ENCODE data around the gene MPND. TPM values are rescaled to one million over a fixed set of nuclear protein-coding genes. Genes with fewer than 3 reads are reported as not detected.
"Not testable (repeated sequence)": the region's sequence is repeated elsewhere in the genome, so short reads cannot be mapped to it uniquely, and the experiment has no call there.

Gene MPND
- total RNA-seq, 1 donor from 2014 or later = 6.6 TPM

DNA sequence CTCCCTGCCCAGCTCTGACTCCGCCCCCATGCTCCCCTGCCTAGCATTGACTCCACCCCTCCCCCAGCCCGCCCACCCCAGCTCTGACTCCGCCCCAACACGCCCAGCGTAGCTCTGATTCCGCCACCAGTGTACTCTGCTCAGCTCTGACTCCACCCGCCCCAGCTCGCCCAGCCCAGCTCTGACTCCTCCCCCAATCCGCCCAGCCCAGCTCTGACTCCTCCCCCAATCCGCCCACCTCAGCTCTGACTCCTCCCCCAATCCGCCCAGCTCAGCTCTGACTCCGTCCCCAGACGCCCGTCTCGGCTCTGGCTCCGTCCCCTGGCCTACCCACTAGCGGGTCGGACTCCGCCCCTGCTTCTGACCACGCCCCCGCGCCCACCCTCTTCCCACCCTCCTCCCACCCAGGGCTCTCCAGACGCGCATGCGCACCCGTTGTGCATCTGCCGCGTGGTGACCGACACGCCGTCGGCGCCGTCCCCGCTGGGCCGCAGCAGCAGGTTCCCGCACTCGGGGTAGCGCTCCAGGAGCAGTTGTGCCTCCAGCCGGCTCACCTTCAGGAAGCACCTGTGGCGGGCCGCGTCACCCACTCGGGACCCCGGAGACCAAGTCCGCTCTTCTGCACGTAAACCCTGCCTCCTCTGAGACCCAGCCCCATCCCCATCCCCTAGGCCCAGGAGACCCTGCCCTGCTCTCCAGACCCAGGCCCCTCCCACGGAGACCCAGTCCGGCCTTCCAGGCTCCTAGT lies 14.9 kb upstream of the MPND start:
- TF ChIP-seq, protein P1, sequence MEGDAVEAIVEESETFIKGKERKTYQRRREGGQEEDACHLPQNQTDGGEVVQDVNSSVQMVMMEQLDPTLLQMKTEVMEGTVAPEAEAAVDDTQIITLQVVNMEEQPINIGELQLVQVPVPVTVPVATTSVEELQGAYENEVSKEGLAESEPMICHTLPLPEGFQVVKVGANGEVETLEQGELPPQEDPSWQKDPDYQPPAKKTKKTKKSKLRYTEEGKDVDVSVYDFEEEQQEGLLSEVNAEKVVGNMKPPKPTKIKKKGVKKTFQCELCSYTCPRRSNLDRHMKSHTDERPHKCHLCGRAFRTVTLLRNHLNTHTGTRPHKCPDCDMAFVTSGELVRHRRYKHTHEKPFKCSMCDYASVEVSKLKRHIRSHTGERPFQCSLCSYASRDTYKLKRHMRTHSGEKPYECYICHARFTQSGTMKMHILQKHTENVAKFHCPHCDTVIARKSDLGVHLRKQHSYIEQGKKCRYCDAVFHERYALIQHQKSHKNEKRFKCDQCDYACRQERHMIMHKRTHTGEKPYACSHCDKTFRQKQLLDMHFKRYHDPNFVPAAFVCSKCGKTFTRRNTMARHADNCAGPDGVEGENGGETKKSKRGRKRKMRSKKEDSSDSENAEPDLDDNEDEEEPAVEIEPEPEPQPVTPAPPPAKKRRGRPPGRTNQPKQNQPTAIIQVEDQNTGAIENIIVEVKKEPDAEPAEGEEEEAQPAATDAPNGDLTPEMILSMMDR (IDR thresholded peaks at IDR 0.05; ENCODE audit: insufficient read depth, low read length, poor library complexity, severe bottlenecking) = no peak

DNA sequence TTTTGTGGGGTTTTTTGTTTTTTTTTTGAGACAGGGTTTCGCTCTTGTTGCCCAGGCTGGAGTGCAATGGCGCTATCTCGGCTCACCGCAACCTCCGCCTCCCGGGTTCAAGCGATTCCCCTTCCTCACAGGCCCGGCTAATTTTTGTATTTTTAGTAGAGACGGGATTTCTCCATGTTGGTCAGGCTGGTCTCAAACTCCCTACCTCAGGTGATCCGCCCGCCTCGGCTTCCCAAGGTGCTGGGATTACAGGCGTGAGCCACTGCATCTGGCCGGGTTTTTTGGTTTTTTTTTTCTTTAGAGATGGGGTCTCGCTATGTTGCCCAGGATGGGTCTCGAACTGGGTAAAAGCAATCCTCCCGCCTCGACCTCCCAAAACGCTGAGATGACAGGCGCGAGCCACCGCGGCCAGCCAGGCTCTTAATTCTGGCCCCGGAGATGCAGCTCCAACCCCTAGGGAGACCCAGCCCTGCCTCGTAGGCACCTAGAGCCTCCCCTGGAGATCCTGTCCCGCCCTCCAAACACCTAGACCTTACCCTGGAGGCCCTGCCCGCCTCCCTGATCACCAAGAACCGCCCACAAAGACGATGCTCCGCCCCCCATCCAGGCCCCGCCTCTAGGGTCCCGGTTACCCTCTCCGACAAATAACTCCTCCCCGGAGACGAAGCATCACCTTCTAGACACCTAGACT lies 14.2 kb upstream of the MPND start:
- not testable (repeated sequence) for H3K27me3 ChIP-seq (ENCODE audit: control insufficient read depth, insufficient read depth, low read length); DNase-seq (ENCODE audit: low read depth); H3K36me3 ChIP-seq (ENCODE audit: control insufficient read depth, insufficient read depth, low read length)
- H3K4me3 ChIP-seq (ENCODE audit: low read depth, low read length) = peak overlapping the region; percentile 64

More for the DNA sequence above, 14.9 kb upstream of the MPND start:
- Histone ChIP-seq H3K4me3 (ENCODE audit: low read depth, low read length) (peak overlapping the region; percentile 64), H3K27me3 (ENCODE audit: control insufficient read depth, insufficient read depth, low read length) (no peaks in the 10 kb centered on the region), H3K36me3 (ENCODE audit: control insufficient read depth, insufficient read depth, low read length) (peaks cover 1% of the 10 kb centered on the region)
- peak; percentile 37 for DNase-seq (ENCODE audit: low read depth)

DNA sequence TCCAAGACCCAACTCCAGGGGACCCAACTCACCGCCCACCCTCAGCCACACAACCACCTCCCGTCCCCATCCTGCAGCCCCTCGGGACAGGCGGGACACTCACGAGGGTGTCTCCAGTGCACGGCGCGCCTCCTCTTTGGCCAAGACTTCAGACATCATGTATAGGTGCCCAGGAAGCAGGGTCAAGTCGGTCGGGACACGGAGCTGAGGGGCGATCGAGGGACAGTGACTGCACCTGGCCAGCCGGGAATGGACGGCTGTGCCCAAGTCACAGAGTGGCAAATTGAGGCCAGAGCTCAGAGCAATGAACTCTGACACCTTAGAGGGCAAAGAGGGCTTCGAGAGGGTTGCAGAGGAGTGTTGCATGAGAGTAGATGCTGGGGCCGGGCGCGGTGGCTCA lies 13.5 kb upstream of the MPND start:
- DNase-seq (ENCODE audit: low read depth) = no peak
- Histone ChIP-seq H3K4me3 (ENCODE audit: low read depth, low read length) (no peak overlapping the region), H3K27me3 (ENCODE audit: control insufficient read depth, insufficient read depth, low read length) (no peaks in the 10 kb centered on the region), H3K36me3 (ENCODE audit: control insufficient read depth, insufficient read depth, low read length) (peaks cover 1% of the 10 kb centered on the region)
- TF ChIP-seq, protein P1 (IDR thresholded peaks at IDR 0.05; ENCODE audit: insufficient read depth, low read length, poor library complexity, severe bottlenecking) = no peak

DNA sequence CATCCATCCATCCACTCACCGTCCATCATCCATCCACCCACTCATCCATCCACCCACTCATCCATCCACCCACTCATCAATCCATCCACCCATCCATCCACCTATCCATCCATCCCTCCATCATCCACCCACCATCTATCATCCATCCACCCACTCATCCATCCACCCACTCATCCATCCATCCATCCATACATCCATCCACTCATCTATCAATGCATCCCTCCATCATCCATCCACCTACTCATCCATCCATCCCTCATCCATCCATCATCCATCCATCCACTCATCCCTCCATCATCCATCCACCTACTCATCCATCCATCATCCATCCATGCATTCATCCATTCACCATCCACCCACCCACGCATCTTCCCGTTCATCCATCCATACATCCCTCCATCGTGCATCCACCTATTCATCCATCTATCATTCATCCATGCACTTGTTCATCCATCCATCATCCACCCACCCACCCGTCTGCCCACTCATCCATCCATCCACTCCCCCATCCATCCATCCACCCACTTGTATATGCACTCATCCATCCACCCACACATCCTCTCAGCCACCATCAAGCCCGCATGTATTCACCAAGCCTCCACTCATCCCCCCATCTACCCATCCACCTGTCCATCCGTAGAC lies 8.3 kb upstream of the MPND start:
- DNase-seq (ENCODE audit: low read depth) = no peak
- Histone ChIP-seq H3K27me3 (ENCODE audit: control insufficient read depth, insufficient read depth, low read length) (no peaks in the 10 kb centered on the region), H3K4me3 (ENCODE audit: low read depth, low read length) (no peak overlapping the region), H3K36me3 (ENCODE audit: control insufficient read depth, insufficient read depth, low read length) (no peaks in the 10 kb centered on the region)
- TF ChIP-seq, protein P1 (IDR thresholded peaks at IDR 0.05; ENCODE audit: insufficient read depth, low read length, poor library complexity, severe bottlenecking) = no peak

DNA sequence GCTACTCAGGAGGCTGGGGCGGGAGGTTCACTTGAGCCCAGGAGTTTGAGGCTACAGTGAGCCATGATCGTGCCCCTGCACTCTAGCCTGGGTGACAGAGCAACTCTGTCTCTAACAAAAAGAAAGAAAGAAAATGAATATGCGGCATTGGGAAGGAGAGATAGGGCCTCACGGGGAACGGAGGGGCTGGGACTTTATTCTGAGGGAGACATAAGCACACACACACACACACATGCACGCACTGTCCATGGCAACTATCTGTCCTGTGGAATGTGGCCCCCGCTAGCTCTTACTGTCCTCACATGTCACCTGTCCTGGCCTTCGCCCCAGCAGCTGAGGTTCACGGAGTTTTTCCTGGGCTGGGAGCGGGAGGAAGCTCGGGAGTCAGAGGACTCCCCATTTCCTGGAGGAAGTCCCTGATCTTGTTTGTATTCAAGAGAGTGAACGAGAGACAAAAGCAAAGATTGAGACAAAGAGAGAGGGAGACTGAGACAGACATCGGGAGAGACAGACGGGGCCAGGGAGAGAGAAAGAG lies 5.4 kb upstream of the MPND start:
- peak overlapping the region; percentile 64 for H3K4me3 ChIP-seq (ENCODE audit: low read depth, low read length)
- H3K27me3 ChIP-seq (ENCODE audit: control insufficient read depth, insufficient read depth, low read length) = no peaks in the 10 kb centered on the region
- no peak for DNase-seq (ENCODE audit: low read depth)
- H3K36me3 ChIP-seq (ENCODE audit: control insufficient read depth, insufficient read depth, low read length) = no peaks in the 10 kb centered on the region
- TF ChIP-seq, protein P1 (IDR thresholded peaks at IDR 0.05; ENCODE audit: insufficient read depth, low read length, poor library complexity, severe bottlenecking) = no peak
